ENCODE results near the gene DES.

DES gene

GRCh38 chr2:219422952-219423534 is 4.9 kb downstream of the DES start:
- DNase-seq, result no peak

DNA sequence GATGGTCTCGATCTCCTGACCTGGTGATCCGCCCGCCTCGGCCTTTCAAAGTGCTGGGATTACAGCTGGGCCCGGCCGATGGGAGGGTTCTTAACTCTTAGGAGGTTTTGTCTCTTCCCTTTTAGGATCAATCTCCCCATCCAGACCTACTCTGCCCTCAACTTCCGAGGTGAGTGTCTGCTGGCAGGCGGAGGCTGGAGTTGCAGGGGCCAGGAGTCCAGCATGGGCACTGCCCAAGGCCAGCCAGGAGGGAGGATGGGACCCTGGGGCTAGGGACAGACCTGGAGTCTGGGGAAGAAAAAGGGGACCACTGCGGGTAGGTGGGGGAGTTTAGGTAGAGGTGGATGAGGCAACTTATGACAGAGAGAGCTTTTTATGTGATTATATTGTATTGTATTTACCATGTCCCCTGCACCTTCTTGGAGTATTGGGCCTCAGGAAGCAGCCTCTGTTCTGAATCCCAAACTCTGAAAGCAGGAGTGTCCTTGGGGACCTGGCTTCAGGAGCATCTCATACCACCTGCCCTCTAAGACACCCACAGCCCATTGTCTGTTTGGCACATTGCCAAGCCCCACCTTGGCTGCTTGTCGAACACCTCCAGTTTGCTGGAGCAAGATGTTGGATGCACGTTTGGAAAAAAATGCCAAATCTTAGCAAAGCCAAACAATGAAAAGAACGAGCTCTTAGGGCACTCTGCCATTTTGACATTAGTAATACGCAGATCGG is 5.6 kb downstream of the DES start:
- DNase-seq, result no peak

GRCh38 chr2:219425238-219426067 is 7.3 kb downstream of the DES start:
- DNase-seq, result no peak

DNA sequence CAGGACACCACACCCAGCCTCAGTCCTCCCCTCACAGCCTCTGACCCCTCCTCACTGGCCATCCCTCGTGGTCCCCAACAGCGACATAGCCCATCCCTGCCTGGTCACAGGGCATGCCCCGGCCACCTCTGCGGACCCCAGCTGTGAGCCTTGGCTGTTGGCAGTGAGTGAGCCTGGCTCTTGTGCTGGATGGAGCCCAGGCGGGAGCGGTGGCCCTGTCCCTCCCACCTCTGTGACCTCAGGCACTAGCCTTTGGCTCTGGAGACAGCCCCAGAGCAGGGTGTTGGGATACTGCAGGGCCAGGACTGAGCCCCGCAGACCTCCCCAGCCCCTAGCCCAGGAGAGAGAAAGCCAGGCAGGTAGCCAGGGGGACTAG is 7.9 kb downstream of the DES start:
- DNase-seq, result no peak

- DNase-seq, result no peak
These were observed 8.5 kb downstream of the DES start for GRCh38 chr2:219426534-219427136.

GRCh38 chr2:219428469-219428868 is 10.3 kb downstream of the DES start:
- DNase-seq, result no peak

DNA sequence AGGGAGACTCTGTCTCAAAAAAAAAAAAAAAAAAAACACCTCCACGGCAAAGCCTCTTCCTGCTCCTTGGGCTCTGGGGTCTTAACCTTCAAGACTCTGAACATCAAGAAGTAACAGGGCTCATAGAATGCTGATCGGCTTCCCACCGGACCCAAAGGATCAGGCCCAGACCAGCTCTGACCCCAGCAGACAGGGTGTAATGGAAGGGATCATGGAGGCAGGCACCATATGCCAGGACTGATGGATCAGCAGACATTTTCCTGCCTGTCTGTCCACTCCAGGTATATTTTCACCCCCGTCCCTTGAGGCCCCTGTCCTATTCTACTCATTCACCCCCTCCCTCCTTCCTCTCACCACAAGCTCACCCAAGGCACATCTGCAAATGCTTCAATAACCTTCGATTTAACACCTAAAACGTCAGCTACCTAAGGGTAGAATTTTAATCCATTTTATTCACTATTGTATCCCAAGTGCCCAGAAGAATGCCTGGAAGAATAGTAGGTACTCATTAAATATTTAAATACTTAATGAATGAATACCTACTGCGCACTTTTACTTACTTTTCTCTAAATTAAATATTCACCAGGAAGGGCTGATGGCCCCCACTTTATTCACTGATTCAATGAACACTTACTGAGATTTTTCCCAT is 11.9 kb downstream of the DES start:
- DNase-seq, result no peak

DNA sequence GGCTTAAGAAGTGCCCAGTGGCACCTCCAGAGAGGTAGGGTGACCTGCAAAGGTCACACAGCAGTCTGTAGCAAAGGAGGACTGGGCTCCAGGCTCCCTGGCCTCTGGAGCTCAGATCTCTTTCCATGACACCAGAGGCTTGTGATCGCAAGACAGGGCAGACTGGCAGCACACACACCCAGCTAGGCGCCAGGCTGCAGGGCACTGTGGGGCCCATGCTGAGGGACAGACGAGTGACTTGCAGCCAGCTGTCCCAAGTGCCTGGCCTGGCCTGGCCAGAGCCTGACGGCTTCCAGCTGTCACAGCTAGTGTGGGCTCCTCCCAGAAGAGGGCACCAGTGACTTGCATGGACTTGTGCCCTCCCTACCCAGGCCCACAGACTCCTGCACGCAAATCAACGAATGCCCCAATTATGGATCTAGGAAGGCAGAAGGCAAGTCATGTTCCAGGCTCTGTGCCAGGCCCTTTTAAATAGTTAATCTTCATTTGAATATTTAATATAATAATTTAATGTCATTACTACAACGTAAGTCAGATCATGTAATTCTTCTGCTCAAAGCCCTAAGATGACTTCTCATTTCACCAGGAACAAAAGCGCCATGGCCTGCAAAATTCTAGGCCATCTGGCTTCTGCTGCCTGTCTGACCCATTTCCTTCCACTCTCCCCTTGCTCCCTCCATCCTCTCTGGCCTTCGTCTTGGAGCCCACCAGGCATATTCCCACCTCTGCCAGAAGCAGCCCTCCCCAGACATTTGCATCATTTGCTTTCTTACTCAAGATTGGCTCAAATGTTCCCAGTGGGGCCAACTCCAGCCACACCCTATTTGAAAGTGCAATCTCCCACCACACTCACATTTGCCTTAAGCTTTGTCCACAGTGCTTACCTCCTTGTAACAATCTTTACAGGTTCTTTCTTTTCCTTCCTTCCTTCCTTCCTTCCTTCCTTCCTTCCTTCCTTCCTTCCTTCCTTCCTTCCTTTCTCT is 12.7 kb downstream of the DES start:
- DNase-seq, result no peak

DNA sequence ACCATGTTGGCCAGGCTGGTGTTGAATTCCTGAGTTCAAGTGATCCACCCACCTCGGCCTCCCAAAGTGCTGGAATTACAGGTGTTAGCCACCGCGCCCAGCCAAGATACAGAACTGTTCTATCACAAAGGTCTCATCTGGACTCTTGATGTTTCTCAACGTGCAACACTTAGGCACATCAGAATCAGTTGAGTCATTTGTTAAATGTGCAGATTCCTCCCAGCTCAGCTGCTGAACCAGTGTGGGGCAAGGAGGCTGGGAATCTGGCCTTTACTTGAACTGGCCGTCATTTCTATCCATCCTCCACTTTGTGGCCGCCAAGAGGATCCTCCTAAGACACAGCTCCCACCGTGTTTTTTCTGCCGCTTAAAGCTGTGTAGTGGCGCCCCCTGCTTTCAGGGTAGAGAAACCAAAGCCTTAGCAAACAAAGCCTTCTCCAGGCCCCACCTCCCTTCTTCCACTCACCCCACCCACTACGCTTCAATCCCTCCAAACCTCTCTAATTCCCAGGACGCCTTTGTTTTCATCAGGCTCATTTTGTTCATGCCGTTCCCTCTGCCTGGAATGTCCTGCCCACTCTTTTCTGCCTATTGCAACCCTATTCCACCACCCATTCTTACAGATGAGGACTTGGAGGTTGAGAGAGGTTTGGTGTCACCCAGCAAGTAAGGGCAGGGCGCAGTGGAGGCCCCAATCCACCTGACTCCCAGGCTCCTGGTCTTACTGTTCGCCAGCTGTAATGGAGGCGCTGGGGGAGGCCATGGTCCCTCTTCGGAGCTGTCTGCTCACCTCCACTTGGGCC is 15.7 kb downstream of the DES start:
- DNase-seq, result no peak

DNA sequence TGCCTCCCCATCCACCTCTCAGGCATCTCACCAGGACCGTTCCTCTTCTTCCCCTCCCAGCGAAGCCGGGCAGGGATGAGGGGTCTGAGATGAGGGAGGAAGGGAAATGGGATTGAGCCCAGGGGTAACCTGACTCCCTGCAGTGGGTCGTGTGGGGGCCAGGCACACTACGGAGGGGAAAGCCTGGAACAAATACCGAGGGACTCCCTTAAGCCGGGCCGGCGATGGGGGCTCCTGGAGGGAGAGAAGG is 16.2 kb downstream of the DES start:
- DNase-seq, result no peak

DNA sequence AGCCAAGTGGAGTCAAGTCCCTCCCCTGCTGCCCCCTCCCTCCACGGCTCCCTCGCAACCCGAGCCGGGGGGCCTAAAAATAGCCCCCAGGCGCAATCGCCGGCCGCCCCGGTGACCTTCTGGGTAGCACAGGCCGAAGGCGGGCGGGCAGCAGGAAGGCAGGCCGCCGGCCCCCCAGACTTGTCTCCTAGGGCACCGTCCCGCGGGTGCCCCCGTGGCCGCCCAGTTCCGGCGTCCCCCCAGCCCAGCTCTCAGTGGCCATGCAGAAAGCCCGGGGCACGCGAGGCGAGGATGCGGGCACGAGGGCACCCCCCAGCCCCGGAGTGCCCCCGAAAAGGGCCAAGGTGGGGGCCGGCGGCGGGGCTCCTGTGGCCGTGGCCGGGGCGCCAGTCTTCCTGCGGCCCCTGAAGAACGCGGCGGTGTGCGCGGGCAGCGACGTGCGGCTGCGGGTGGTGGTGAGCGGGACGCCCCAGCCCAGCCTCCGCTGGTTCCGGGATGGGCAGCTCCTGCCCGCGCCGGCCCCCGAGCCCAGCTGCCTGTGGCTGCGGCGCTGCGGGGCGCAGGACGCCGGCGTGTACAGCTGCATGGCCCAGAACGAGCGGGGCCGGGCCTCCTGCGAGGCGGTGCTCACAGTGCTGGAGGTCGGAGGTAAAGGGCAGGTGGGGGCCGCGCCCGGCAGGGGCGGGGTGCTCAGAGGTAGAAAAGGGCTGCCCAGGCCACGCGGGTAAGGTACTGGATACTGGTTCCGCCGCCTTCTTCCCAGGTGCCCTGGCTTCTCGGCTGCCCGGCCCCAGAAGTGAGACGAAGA is 16.7 kb downstream of the DES start, which contains the start of gene SPEG:
Gene SPEG (plus strand): TSS at position 126 of the 808 bp plus-strand sequence. CDS start 135 bp downstream, at position 261.
- DNase-seq, result no peak

GRCh38 chr2:219435701-219436100 is 17.5 kb downstream of the DES start:
- DNase-seq, result no peak

GRCh38 chr2:219436491-219436890 is 18.3 kb downstream of the DES start:
- DNase-seq, result no peak

DNA sequence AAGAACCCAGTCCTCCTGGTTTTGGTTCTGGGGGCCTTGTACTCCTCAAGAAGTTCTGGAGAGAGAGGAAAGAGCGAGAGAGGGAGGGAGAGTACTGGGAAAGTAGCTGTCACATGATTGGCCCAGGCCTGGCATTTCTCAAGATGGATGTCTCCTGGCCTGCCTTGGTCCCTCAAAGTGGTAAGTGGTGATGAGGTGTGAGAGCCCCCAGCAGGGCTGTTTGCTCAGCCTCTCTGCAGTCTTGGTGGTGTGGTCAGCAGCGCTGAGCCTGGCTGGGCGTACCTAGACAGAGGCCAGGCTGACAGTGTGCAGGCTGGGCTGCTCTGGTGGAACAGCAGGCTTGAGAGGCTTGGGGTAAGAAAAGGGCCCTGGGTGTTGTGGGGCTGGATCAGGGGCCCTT is 19.0 kb downstream of the DES start:
- DNase-seq, result no peak

GRCh38 chr2:219437690-219438206 is 19.6 kb downstream of the DES start:
- no peak for DNase-seq

DNA sequence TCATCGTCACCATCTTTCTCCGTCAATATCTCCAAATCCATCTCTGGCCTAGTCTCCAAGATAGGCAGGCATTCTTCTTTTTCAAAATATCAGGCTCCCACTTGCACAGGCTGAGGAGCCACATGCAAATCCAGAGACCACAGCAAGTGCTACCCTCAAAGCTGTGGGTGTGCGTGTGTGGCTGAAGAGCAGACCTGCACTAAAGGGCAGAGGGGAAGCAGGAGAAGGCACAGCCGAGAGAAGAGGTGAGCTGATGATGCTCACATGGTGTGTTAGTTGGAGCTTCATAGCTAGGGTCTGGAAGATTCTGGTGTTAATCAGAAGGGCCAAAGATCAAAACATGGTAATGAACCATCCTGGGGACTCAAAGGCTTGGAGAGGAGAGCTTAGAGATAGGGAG is 20.3 kb downstream of the DES start:
- no peak for DNase-seq

DNA sequence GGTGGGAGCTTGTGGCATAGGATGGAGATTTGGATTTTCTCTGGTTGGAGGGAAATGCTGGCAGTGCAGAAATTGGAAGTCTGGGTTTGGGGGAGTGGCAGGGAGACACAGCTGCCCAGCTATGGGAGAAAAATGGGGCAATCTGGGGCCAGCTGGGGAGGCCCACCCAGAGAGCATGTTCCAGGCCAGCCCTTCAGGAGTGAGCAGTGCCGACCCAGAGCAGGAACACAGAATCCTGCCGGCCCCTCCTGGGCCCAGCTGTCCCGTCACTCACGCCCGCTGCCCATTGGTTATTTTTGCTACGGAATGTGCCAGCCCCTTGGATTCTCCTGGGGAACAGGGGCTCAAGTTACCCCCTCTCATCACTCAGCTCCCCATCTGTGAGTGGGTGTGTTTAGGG is 21.3 kb downstream of the DES start:
- DNase-seq, result no peak

- no peak for DNase-seq
These were observed 22.4 kb downstream of the DES start for GRCh38 chr2:219440388-219441256.
